Adrenal gland (tissue), 19 donors: ENCODE results near the gene USP14. TPM values are rescaled to one million over a fixed set of nuclear protein-coding genes. Genes with fewer than 3 reads are reported as not detected.
"Not testable (repeated sequence)": the region's sequence is repeated elsewhere in the genome, so short reads cannot be mapped to it uniquely, and the experiment has no call there.

Experiments
- DNase-seq, 7 donors: peaks; one replicate each; pipeline ENCODE4 v3.0.0-alpha.2; 2019 to 2020
- H3K27ac ChIP-seq, 5 donors: fragments of 200-600 bp; sonication (generic) in 4 of 5; 1 replicate in 3 of 5; 2 replicates in 2 of 5; pipeline versions ENCODE4 v1.5.1 to v1.8.0; 2016 to 2020; ENCODE audit warnings: mild to moderate bottlenecking in 1 of 5
- H3K27me3 ChIP-seq: fragments of 200-600 bp; 2 replicates; pipeline ENCODE4 v1.8.0; 2021
- H3K36me3 ChIP-seq, 2 donors: fragments of 200-600 bp; replicated peaks in 1 of 2; 1 replicate in 1 of 2; 2 replicates in 1 of 2; pipeline versions ENCODE4 v1.5.1 to v1.8.0; 2018 to 2022
- H3K4me1 ChIP-seq, 2 donors: fragments of 200-600 bp; replicated peaks in 1 of 2; 1 replicate in 1 of 2; 2 replicates in 1 of 2; pipeline versions ENCODE4 v1.5.1 to v1.8.0; 2018 to 2021
- H3K4me3 ChIP-seq, 4 donors: fragments of 200-600 bp; sonication (generic) in 3 of 4; one replicate each; pipeline ENCODE4 v1.5.1; 2016 to 2018
- H3K9me3 ChIP-seq, 3 donors: fragments of 200-600 bp; sonication (generic) in 1 of 3; replicated peaks in 1 of 3; 1 replicate in 2 of 3; 2 replicates in 1 of 3; pipeline versions ENCODE4 v1.5.1 to v1.8.0; 2016 to 2021
- CTCF ChIP-seq, 6 experiments: fragments of 450-650 bp in 4 of 6; fragments of 200-600 bp in 2 of 6; sonication (generic) in 1 of 6; IDR thresholded peaks; 1 replicate in 5 of 6; 2 replicates in 1 of 6; pipeline versions ENCODE4 v1.5.1 to v1.8.0; 2016 to 2021; ENCODE audit warnings: antibody characterized with exemption in 6 of 6, mild to moderate bottlenecking in 2 of 6, moderate library complexity in 1 of 6
- POLR2A ChIP-seq, 2 donors: fragments of 450-650 bp; IDR thresholded peaks; one replicate each; pipeline ENCODE4 v1.6.1; 2017; ENCODE audit warnings: antibody characterized with exemption in 2 of 2, mild to moderate bottlenecking in 2 of 2, moderate library complexity in 1 of 2
- WGBS, 4 donors: extraction: QIAGEN DNeasy Blood & Tissue Kit in 2 of 4; methylation state at CpG; one replicate each; pipeline versions ENCODE4 v1.1.5 to v1.1.7; 2013 to 2017; 5-methylcytosine and 5-hydroxymethylcytosine counted together
- intact Hi-C, 2 donors: fragments of 100-400 bp; cut with DNase I; formaldehyde crosslinking; loops; one replicate each; pipeline versions ENCODE4 v1.14.1 to v1.15.0; 2022 to 2023
- long read RNA-seq, 10 donors: library from polyadenylated mRNA in 3 of 10; unstranded in 2 of 10; stranded (forward) in 1 of 10; transcript quantifications; one replicate each; pipeline ENCODE4 v2.0.0 and lab custom pipeline, GENCODE V29; 2021 to 2026
- polyA plus RNA-seq, 3 donors: library from polyadenylated mRNA; stranded (reverse); fragments of 200-250 nt in 2 of 3; fragments of 350-450 nt in 1 of 3; fragmentation: Illumina TruSeq in 1 of 3; extraction: RNeasy Lipid Tissue Mini Kit (QIAGEN cat#74804) in 1 of 3; gene quantifications; one replicate each; pipeline ENCODE4 v1.2.3, GENCODE V29; 2013 to 2014
- total RNA-seq, 9 donors: library from RNA; depleted of rRNA in 4 of 9; stranded (reverse); fragments of >200 nt in 4 of 9; fragments of 120-200 nt in 1 of 9; fragmentation: NEBNext Ultra II Directional in 1 of 9; extraction: Animal tissue kit (Norgen Biotek cat#: 25700) in 1 of 9; gene quantifications; one replicate each; pipeline versions ENCODE4 v1.1.0 to v1.2.4, GENCODE V29; 2013 to 2023
- donor health status: healthy with polysubstance abuse.
- donor health status: Bipolar disorder and iron deficiency.
- donor health status: DM: yes; HTN: yes; CAD: no.
- donor health status: DM: no; HTN: no; CAD: no.
- donor health status: DM: no; HTN: no; CAD: no.
- donor health status: DM: yes; HTN: yes; CAD: no.

USP14 gene
- total RNA-seq = 10 to 100 TPM; 15.6 to 69.6 (median 36.9) TPM
- polyA plus RNA-seq = 100 to 1,000 TPM in 1 of 3 donors, 10 to 100 TPM in 2; 12.0 to 105 (median 17.6) TPM
- long read RNA-seq, donor 1, full-length matches to known transcripts = 15 of 15 reads
- long read RNA-seq, donor 1, partial matches to known transcripts = 0 of 15 reads
- long read RNA-seq, donor 1, other reads (novel, unspliced or antisense) = 0 of 15 reads
- long read RNA-seq, donor 2, full-length matches to known transcripts = 19 of 52 reads
- long read RNA-seq, donor 2, partial matches to known transcripts = 33 of 52 reads
- long read RNA-seq, donor 2, other reads (novel, unspliced or antisense) = 0 of 52 reads
- long read RNA-seq, donor 3, full-length matches to known transcripts = 10 of 10 reads
- long read RNA-seq, donor 3, partial matches to known transcripts = 0 of 10 reads
- long read RNA-seq, donor 3, other reads (novel, unspliced or antisense) = 0 of 10 reads
- long read RNA-seq, donor 4, full-length matches to known transcripts = 26 of 41 reads
- long read RNA-seq, donor 4, partial matches to known transcripts = 11 of 41 reads
- long read RNA-seq, donor 4, other reads (novel, unspliced or antisense) = 4 of 41 reads
- long read RNA-seq, donor 5, full-length matches to known transcripts = 87 of 99 reads
- long read RNA-seq, donor 5, partial matches to known transcripts = 2 of 99 reads
- long read RNA-seq, donor 5, other reads (novel, unspliced or antisense) = 10 of 99 reads
- long read RNA-seq, donor 6, full-length matches to known transcripts = 20 of 31 reads
- long read RNA-seq, donor 6, partial matches to known transcripts = 7 of 31 reads
- long read RNA-seq, donor 6, other reads (novel, unspliced or antisense) = 4 of 31 reads
- long read RNA-seq, donor 7, full-length matches to known transcripts = 5 of 5 reads
- long read RNA-seq, donor 7, partial matches to known transcripts = 0 of 5 reads
- long read RNA-seq, donor 7, other reads (novel, unspliced or antisense) = 0 of 5 reads
- long read RNA-seq, donor 8, full-length matches to known transcripts = 28 of 35 reads
- long read RNA-seq, donor 8, partial matches to known transcripts = 7 of 35 reads
- long read RNA-seq, donor 8, other reads (novel, unspliced or antisense) = 0 of 35 reads
- long read RNA-seq, donor 9, full-length matches to known transcripts = 7 of 7 reads
- long read RNA-seq, donor 9, partial matches to known transcripts = 0 of 7 reads
- long read RNA-seq, donor 9, other reads (novel, unspliced or antisense) = 0 of 7 reads
- long read RNA-seq, donor 10, full-length matches to known transcripts = 7 of 7 reads
- long read RNA-seq, donor 10, partial matches to known transcripts = 0 of 7 reads
- long read RNA-seq, donor 10, other reads (novel, unspliced or antisense) = 0 of 7 reads

GRCh38 chr18:158128-159036, at the start of gene USP14:
TSS of gene USP14 (plus strand) at chr18:158557. CDS start at chr18:158699, 142 bp downstream.
- 0 to 5% (median 3%) methylated on average over 10 to 89 of the region's 89 CpGs for WGBS, 4 donors
- TF ChIP-seq POLR2A (IDR thresholded peaks at IDR 0.05) = peak; percentile 62 to 85
- peak in 1 of 6 experiments; percentile 11 for TF ChIP-seq CTCF (IDR thresholded peaks at IDR 0.05)
- Histone ChIP-seq H3K36me3 (no peaks in the 10 kb centered on the region), H3K9me3 (no peaks in the 10 kb centered on the region), H3K4me1 (peaks cover 8 to 22% of the 10 kb centered on the region in 2 donors), H3K27me3 (no peaks in the 10 kb centered on the region), H3K4me3 (peak within 1 kb of the TSS; percentile 78 to 100 (median 82)), H3K27ac (peak within 1 kb of the TSS; percentile 53 to 91 (median 87))
- DNase-seq = peak; percentile 96 to 99 (median 98)
- intact Hi-C loops = no loop called here

GRCh38 chr18:108665-109063, 49.7 kb upstream of the USP14 start:
- H3K27me3 ChIP-seq, H3K36me3 ChIP-seq, H3K4me3 ChIP-seq, DNase-seq, intact Hi-C loops, H3K4me1 ChIP-seq, H3K9me3 ChIP-seq, H3K27ac ChIP-seq: not testable (repeated sequence)
- WGBS, 4 donors = 42 to 51% methylated on average over 2 to 3 of the region's 3 CpGs; no CpG with 5 or more reads in 2 of the 4 donors

- 27 to 36% (median 29%) methylated on average over 7 of the region's 7 CpGs for WGBS, 4 donors
- H3K4me1 ChIP-seq, intact Hi-C loops, H3K27ac ChIP-seq, H3K9me3 ChIP-seq, H3K4me3 ChIP-seq, H3K36me3 ChIP-seq, H3K27me3 ChIP-seq: not testable (repeated sequence)
- DNase-seq = peak in 6 of 7 donors; percentile 16 to 67 (median 38)
Observed at GRCh38 chr18:109130-109921, 49.0 kb upstream of the USP14 start.

- H3K4me3 ChIP-seq, H3K36me3 ChIP-seq, H3K27me3 ChIP-seq, H3K4me1 ChIP-seq, H3K9me3 ChIP-seq, H3K27ac ChIP-seq, intact Hi-C loops: not testable (repeated sequence)
- peak in 2 of 7 donors; percentile 30 to 65 for DNase-seq
- WGBS, 4 donors = 41 to 59% (median 52%) methylated on average over 5 of the region's 5 CpGs
Observed at GRCh38 chr18:109922-110261, 48.5 kb upstream of the USP14 start.

- H3K27ac ChIP-seq, H3K9me3 ChIP-seq, H3K27me3 ChIP-seq, intact Hi-C loops, H3K4me1 ChIP-seq, H3K36me3 ChIP-seq, H3K4me3 ChIP-seq: not testable (repeated sequence)
- WGBS, 4 donors = 49 to 58% (median 53%) methylated on average over 4 of the region's 4 CpGs
- peak in 1 of 7 donors; percentile 28 for DNase-seq
Observed at GRCh38 chr18:110351-111201, 47.8 kb upstream of the USP14 start.
